HepG2 (cell line): ENCODE results near the gene EID3. TPM values are rescaled to one million over a fixed set of nuclear protein-coding genes. Genes with fewer than 3 reads are reported as not detected.

Experiments used
- BRF2 ChIP-seq: sonication (generic); formaldehyde crosslinking; IDR thresholded peaks from 2 replicates; pipeline ENCODE4 v1.8.1; 2022; ENCODE audit warnings: mild to moderate bottlenecking, missing genetic modification reagents
- CCDC6 ChIP-seq: sonication (generic); formaldehyde crosslinking; IDR thresholded peaks from 2 replicates; pipeline ENCODE4 v1.8.1; 2022; ENCODE audit warnings: mild to moderate bottlenecking, missing genetic modification reagents, moderate library complexity
- FOXP4 ChIP-seq: sonication (generic); formaldehyde crosslinking; IDR thresholded peaks from 2 replicates; pipeline ENCODE4 v1.4.0; 2020; ENCODE audit warnings: missing genetic modification reagents
- GMEB1 ChIP-seq: sonication (generic); formaldehyde crosslinking; IDR thresholded peaks from 2 replicates; pipeline ENCODE4 v1.5.1; 2020; ENCODE audit warnings: missing genetic modification reagents, mild to moderate bottlenecking, borderline replicate concordance
- KLF16 ChIP-seq, 2 experiments: sonication (generic) in 1 of 2; formaldehyde crosslinking in 1 of 2; IDR thresholded peaks; 2 replicates each; pipeline versions ENCODE4 v1.6.1 to v1.8.0; 2016 to 2023; ENCODE audit warnings: missing genetic modification reagents in 2 of 2, missing compliant biosample characterization in 1 of 2
- LBX2 ChIP-seq: sonication (generic); formaldehyde crosslinking; IDR thresholded peaks from 2 replicates; pipeline ENCODE4 v1.5.0; 2020; ENCODE audit warnings: missing genetic modification reagents, mild to moderate bottlenecking, borderline replicate concordance
- MIER3 ChIP-seq: IDR thresholded peaks from 2 replicates; pipeline ENCODE4 v1.6.1; 2016; ENCODE audit warnings: missing compliant biosample characterization, borderline replicate concordance
- MYC ChIP-seq: sonication (generic); formaldehyde crosslinking; IDR thresholded peaks from 2 replicates; pipeline ENCODE4 v1.9.0; 2021; ENCODE audit warnings: missing genetic modification reagents, borderline replicate concordance
- PAWR ChIP-seq: sonication (generic); formaldehyde crosslinking; IDR thresholded peaks from 2 replicates; pipeline ENCODE4 v1.4.0; 2020; ENCODE audit warnings: missing genetic modification reagents, mild to moderate bottlenecking, borderline replicate concordance
- PLRG1 ChIP-seq: fragments of 450-650 bp; conservative IDR thresholded peaks from 2 replicates; pipeline ENCODE4 v1.6.1; 2016
- SP4 ChIP-seq: sonication (generic); formaldehyde crosslinking; IDR thresholded peaks from 2 replicates; pipeline ENCODE4 v1.8.1; 2023; ENCODE audit warnings: mild to moderate bottlenecking, missing genetic modification reagents
- SP5 ChIP-seq: IDR thresholded peaks from 2 replicates; pipeline ENCODE4 v1.6.1; 2016; ENCODE audit warnings: low read depth, borderline replicate concordance
- TRAFD1 ChIP-seq: sonication (generic); formaldehyde crosslinking; IDR thresholded peaks from 2 replicates; pipeline ENCODE4 v1.5.1; 2020; ENCODE audit warnings: missing genetic modification reagents, mild to moderate bottlenecking, borderline replicate concordance
- ZBTB39 ChIP-seq: sonication (generic); formaldehyde crosslinking; IDR thresholded peaks from 2 replicates; pipeline ENCODE4 v1.5.0; 2020; ENCODE audit warnings: missing genetic modification reagents
- ZBTB8A ChIP-seq: sonication (generic); formaldehyde crosslinking; IDR thresholded peaks from 2 replicates; pipeline ENCODE4 v1.4.0; 2020; ENCODE audit warnings: mild to moderate bottlenecking, low read depth, missing genetic modification reagents, borderline replicate concordance
- ZNF460 ChIP-seq: sonication (generic); formaldehyde crosslinking; IDR thresholded peaks from 2 replicates; pipeline ENCODE4 v1.5.1; 2020; ENCODE audit warnings: missing genetic modification reagents, mild to moderate bottlenecking, borderline replicate concordance
- ZNF749 ChIP-seq: sonication (generic); formaldehyde crosslinking; IDR thresholded peaks from 2 replicates; pipeline ENCODE4 v1.8.0; 2022; ENCODE audit warnings: mild to moderate bottlenecking, missing genetic modification reagents, moderate library complexity, borderline replicate concordance
- ZSCAN9 ChIP-seq: IDR thresholded peaks from 2 replicates; pipeline ENCODE4 v1.6.1; 2016; ENCODE audit warnings: borderline replicate concordance
- polyA plus RNA-seq, 8 experiments: library from polyadenylated mRNA; depleted of rRNA in 3 of 8; stranded (reverse) in 7 of 8; unstranded in 1 of 8; fragments of >200 nt; fragmentation: Illumina TruSeq in 4 of 8; extraction: Trizol in 4 of 8; gene quantifications; 2 replicates each; pipeline versions ENCODE4 v1.2.1 to v1.2.3, GENCODE V29; 2011 to 2016; ENCODE audit warnings: low read depth in 4 of 8, missing spikeins in 1 of 8, mixed read lengths in 1 of 8; ENCODE audit not compliant: insufficient read depth in 1 of 8
- total RNA-seq, 5 experiments: library from RNA; depleted of rRNA; stranded (reverse); fragments of >200 nt; fragmentation: Illumina TruSeq; extraction: Trizol; gene quantifications; 2 replicates each; pipeline ENCODE4 v1.2.3, GENCODE V29; 2016; ENCODE audit warnings: low read depth in 1 of 5

Gene EID3
- total and polyA plus RNA-seq, 2 of the 13 experiments (the other 11 are each of a cell fraction or from before 2014, with no cell fraction given): 0.38 to 4.5 TPM

- no peak for TF ChIP-seq TRAFD1 (CRISPR knock-in tag)
- no peak; the same call in 1 of the 2 replicates for TF ChIP-seq CCDC6 (CRISPR knock-in tag)
- TF ChIP-seq PLRG1: no peak
- TF ChIP-seq GMEB1 (CRISPR knock-in tag): no peak; the same call in 1 of the 2 replicates
- no peak for TF ChIP-seq LBX2
- TF ChIP-seq ZNF749 (CRISPR knock-in tag): no peak
- no peak for TF ChIP-seq PAWR (CRISPR knock-in tag)
- TF ChIP-seq ZSCAN9 (CRISPR knock-in tag): peak; percentile 84
- peak; percentile 70; the same call in 1 of the 2 replicates for TF ChIP-seq MIER3 (CRISPR knock-in tag)
- peak in 1 of 2 experiments; percentile 72; a peak in 2 of 4 replicates for TF ChIP-seq KLF16 (CRISPR knock-in tag; IDR thresholded peaks at IDR 0.05)
- TF ChIP-seq MYC (CRISPR knock-in tag): peak; percentile 72
- TF ChIP-seq ZNF460: no peak
- no peak for TF ChIP-seq ZBTB8A (CRISPR knock-in tag)
- TF ChIP-seq SP4 (CRISPR knock-in tag): 0 out of 2 replicates have a peak, but pooled peaks have one; percentile 24
- TF ChIP-seq SP5 (CRISPR knock-in tag): 0 out of 2 replicates have a peak, but pooled peaks have one; percentile 57
- no peak for TF ChIP-seq BRF2
- TF ChIP-seq ZBTB39 (CRISPR knock-in tag): no peak
- no peak for TF ChIP-seq FOXP4
These were observed 16.7 kb upstream of the EID3 start (continued) for GRCh38 chr12:104286516-104287482.
